H1 (cell line): Measurements from ENCODE around the gene SMARCA2. TPM values are rescaled to one million over a fixed set of nuclear protein-coding genes. Genes with fewer than 3 reads are reported as not detected.
A peak's percentile ranks its signal among the peaks of the same experiment; 100 is the strongest.

Experiments
- CTCF ChIA-PET: fragments of 300-600 bp; sonication (Branson Sonifier 250); formaldehyde crosslinking; loops from one replicate; lab custom pipeline; 2021; ENCODE audit not compliant: partially characterized antibody; lab: Charles Lee
- POLR2A ChIA-PET: fragments of 300-600 bp; sonication (Branson Sonifier 250); formaldehyde crosslinking; loops from one replicate; lab custom pipeline; 2021; ENCODE audit warnings: inconsistent platforms; ENCODE audit not compliant: partially characterized antibody; lab: Charles Lee
- DNase-seq, 2 experiments: peaks; one replicate each; pipeline versions ENCODE4 v3.0.0 to v3.0.0-alpha.2; 2010 to 2022; ENCODE audit warnings: low spot score in 2 of 2, low read depth in 1 of 2, mixed read lengths in 1 of 2
- FAIRE-seq: peaks from 2 replicates; lab custom pipeline; 2011; peaks lifted over from hg19 to GRCh38; lab: Jason Lieb, UNC
- H2AFZ ChIP-seq: 2 replicates; pipeline ENCODE4 v1.8.1; 2012; ENCODE audit warnings: low read length, inconsistent platforms
- H2AK5ac ChIP-seq: 2 replicates; pipeline ENCODE4 v1.6.1; 2013; ENCODE audit warnings: low read depth, low read length
- H2BK120ac ChIP-seq: replicated peaks from 2 replicates; pipeline ENCODE3; 2013; ENCODE audit warnings: low read depth, low read length, inconsistent platforms
- H2BK12ac ChIP-seq: 2 replicates; pipeline ENCODE4 v1.6.1; 2013; ENCODE audit warnings: low read depth, low read length
- H2BK15ac ChIP-seq: 2 replicates; pipeline ENCODE4 v1.6.1; 2013; ENCODE audit warnings: low read length
- H2BK20ac ChIP-seq: 2 replicates; pipeline ENCODE4 v1.6.1; 2013; ENCODE audit warnings: low read length
- H2BK5ac ChIP-seq: 2 replicates; pipeline ENCODE4 v1.6.1; 2013; ENCODE audit warnings: low read depth, low read length
- H3K14ac ChIP-seq: 2 replicates; pipeline ENCODE4 v1.6.1; 2013; ENCODE audit warnings: inconsistent platforms; ENCODE audit not compliant: insufficient read length
- H3K18ac ChIP-seq: 2 replicates; pipeline ENCODE4 v1.6.1; 2013; ENCODE audit warnings: low read length; ENCODE audit errors: extremely low read depth
- H3K23ac ChIP-seq: 2 replicates; pipeline ENCODE4 v1.6.1; 2013; ENCODE audit warnings: inconsistent platforms; ENCODE audit not compliant: insufficient read length
- H3K23me2 ChIP-seq: 2 replicates; pipeline ENCODE4 v1.6.1; 2013; ENCODE audit warnings: low read depth, low read length
- H3K27ac ChIP-seq: 2 replicates; pipeline ENCODE4 v1.6.1; 2011; ENCODE audit warnings: low read depth, low read length, inconsistent platforms
- H3K27me3 ChIP-seq, 4 experiments: replicated peaks in 1 of 4; 1 replicate in 1 of 4; 2 replicates in 3 of 4; pipeline versions ENCODE4 v1.6.1 to v1.8.1; 2011 to 2013; ENCODE audit warnings: low read length in 3 of 4, mild to moderate bottlenecking in 3 of 4, inconsistent platforms in 2 of 4, mixed read lengths in 2 of 4, moderate library complexity in 1 of 4; ENCODE audit not compliant: control insufficient read depth in 3 of 4, insufficient read depth in 3 of 4; ENCODE audit errors: extremely low read depth in 1 of 4
- H3K36me3 ChIP-seq, 4 experiments: 2 replicates each; pipeline versions ENCODE4 v1.6.1 to v1.8.1; 2011 to 2013; ENCODE audit warnings: mild to moderate bottlenecking in 4 of 4, low read length in 3 of 4, moderate library complexity in 2 of 4, control low read depth in 1 of 4, inconsistent platforms in 1 of 4; ENCODE audit not compliant: insufficient read depth in 4 of 4, control insufficient read depth in 2 of 4
- H3K4ac ChIP-seq: replicated peaks from 2 replicates; pipeline ENCODE3; 2013; ENCODE audit warnings: low read length, low read depth, mixed read lengths, inconsistent platforms; ENCODE audit not compliant: insufficient read length
- H3K4me1 ChIP-seq, 4 experiments: replicated peaks in 1 of 4; 1 replicate in 1 of 4; 2 replicates in 3 of 4; pipeline versions ENCODE4 v1.6.1 to v1.8.1; 2011 to 2013; ENCODE audit warnings: low read length in 3 of 4, inconsistent platforms in 2 of 4, mixed read lengths in 1 of 4; ENCODE audit not compliant: insufficient read depth in 4 of 4, control insufficient read depth in 3 of 4
- H3K4me2 ChIP-seq, 2 experiments: 2 replicates each; pipeline versions ENCODE4 v1.6.1 to v1.8.1; 2011 to 2013; ENCODE audit warnings: low read depth in 2 of 2, low read length in 2 of 2, control low read depth in 1 of 2, inconsistent platforms in 1 of 2, mild to moderate bottlenecking in 1 of 2; ENCODE audit not compliant: insufficient read depth in 1 of 2
- H3K4me3 ChIP-seq, 4 experiments: fragments of 200-600, 300-600 bp in 1 of 4; sonication (generic), shearing (Covaris generic), sonication (Bioruptor Twin) in 1 of 4; 2 replicates each; pipeline versions ENCODE4 v1.5.1 to v1.8.1; 2011 to 2016; ENCODE audit warnings: low read length in 4 of 4, low read depth in 3 of 4, control low read depth in 2 of 4, inconsistent platforms in 2 of 4, mild to moderate bottlenecking in 2 of 4, mixed read lengths in 1 of 4, moderate library complexity in 1 of 4; ENCODE audit not compliant: insufficient read depth in 2 of 4; ENCODE audit errors: extremely low read depth in 1 of 4
- H3K56ac ChIP-seq: replicated peaks from 2 replicates; pipeline ENCODE3; 2013; ENCODE audit warnings: low read depth, mild to moderate bottlenecking, mixed read lengths, low read length, inconsistent platforms; ENCODE audit not compliant: insufficient read length
- H3K79me1 ChIP-seq: 2 replicates; pipeline ENCODE4 v1.6.1; 2013; ENCODE audit warnings: low read depth, low read length, control low read depth
- H3K79me2 ChIP-seq, 2 experiments: 2 replicates each; pipeline versions ENCODE4 v1.6.1 to v1.8.1; 2012 to 2013; ENCODE audit warnings: low read length in 2 of 2, mild to moderate bottlenecking in 2 of 2, inconsistent platforms in 1 of 2; ENCODE audit not compliant: insufficient read depth in 2 of 2, control insufficient read depth in 1 of 2
- H3K9ac ChIP-seq, 4 experiments: replicated peaks in 1 of 4; 1 replicate in 1 of 4; 2 replicates in 3 of 4; pipeline versions ENCODE4 v1.6.1 to v1.8.1; 2011 to 2013; ENCODE audit warnings: low read depth in 3 of 4, low read length in 3 of 4, control low read depth in 2 of 4, mild to moderate bottlenecking in 2 of 4, moderate library complexity in 2 of 4, inconsistent platforms in 1 of 4; ENCODE audit errors: extremely low read depth in 1 of 4
- H3K9me3 ChIP-seq, 2 experiments: 2 replicates each; pipeline versions ENCODE4 v1.6.1 to v1.8.1; 2012 to 2013; ENCODE audit warnings: mild to moderate bottlenecking in 2 of 2, moderate library complexity in 2 of 2, control low read depth in 1 of 2, inconsistent platforms in 1 of 2, low read depth in 1 of 2, low read length in 1 of 2, mixed read lengths in 1 of 2; ENCODE audit not compliant: insufficient read depth in 2 of 2
- H4K20me1 ChIP-seq, 2 experiments: replicated peaks in 1 of 2; 2 replicates each; pipeline versions ENCODE3 to v1.8.1; 2011 to 2013; ENCODE audit warnings: inconsistent platforms in 2 of 2, low read length in 2 of 2, mild to moderate bottlenecking in 1 of 2; ENCODE audit not compliant: insufficient read depth in 2 of 2, control insufficient read depth in 1 of 2
- H4K5ac ChIP-seq: 2 replicates; pipeline ENCODE4 v1.6.1; 2013; ENCODE audit warnings: low read length, low read depth, mixed read lengths, inconsistent platforms; ENCODE audit not compliant: insufficient read length
- H4K8ac ChIP-seq: 2 replicates; pipeline ENCODE4 v1.8.0; 2013; ENCODE audit warnings: mild to moderate bottlenecking, moderate library complexity, low read length, inconsistent platforms; ENCODE audit not compliant: insufficient read depth; ENCODE audit errors: extremely low read depth
- H4K91ac ChIP-seq: replicated peaks from 2 replicates; pipeline ENCODE3; 2013; ENCODE audit warnings: low read length, mixed read lengths, inconsistent platforms; ENCODE audit not compliant: insufficient read length
- BACH1 ChIP-seq: IDR thresholded peaks from 2 replicates; pipeline ENCODE4 v1.6.1; 2012; ENCODE audit warnings: low read length, improper control_type of control experiment
- JUN ChIP-seq: IDR thresholded peaks from 2 replicates; pipeline ENCODE4 v1.6.1; 2011; ENCODE audit warnings: low read depth, mild to moderate bottlenecking, improper control_type of control experiment, low read length
- SRF ChIP-seq: IDR thresholded peaks from 2 replicates; pipeline ENCODE4 v1.6.1; 2011; ENCODE audit warnings: mild to moderate bottlenecking, low read depth, low read length, moderate library complexity
- TAF7 ChIP-seq: optimal IDR thresholded peaks from 2 replicates; pipeline ENCODE3; 2011; ENCODE audit warnings: low read depth, mild to moderate bottlenecking, inconsistent platforms, low read length, moderate library complexity, borderline replicate concordance
- TCF12 ChIP-seq: IDR thresholded peaks from 2 replicates; pipeline ENCODE4 v1.6.1; 2011; ENCODE audit warnings: low read depth, mild to moderate bottlenecking, low read length
- ZNF274 ChIP-seq: IDR thresholded peaks from 2 replicates; pipeline ENCODE4 v1.7.0; 2012; ENCODE audit warnings: low read length, borderline replicate concordance; ENCODE audit errors: extremely low read depth
- WGBS, 2 experiments: shearing (Covaris generic) in 1 of 2; methylation state at CpG; one replicate each; pipeline versions ENCODE4 v1.1.6 to v1.1.7; 2013 to 2015; ENCODE audit warnings: low lambda C conversion rate in 2 of 2, mixed read lengths in 2 of 2, inconsistent platforms in 1 of 2, low coverage in 1 of 2, missing lambda C conversion rate in 1 of 2; ENCODE audit not compliant: insufficient replicate concordance in 2 of 2, insufficient coverage in 1 of 2, insufficient read length in 1 of 2; ENCODE audit errors: extremely low coverage in 1 of 2, missing lambda C conversion rate in 1 of 2; 5-methylcytosine and 5-hydroxymethylcytosine counted together
- polyA plus RNA-seq, 7 experiments: library from polyadenylated mRNA; depleted of rRNA in 3 of 7; stranded (reverse) in 5 of 7; unstranded in 2 of 7; fragments of >200 nt in 5 of 7; fragments of 200-250 nt in 2 of 7; gene quantifications; 1 replicate in 5 of 7; 2 replicates in 1 of 7; 4 replicates in 1 of 7; pipeline versions ENCODE4 v1.2.1 to v1.2.3, GENCODE V29; 2011 to 2013; ENCODE audit warnings: missing spikeins in 2 of 7, mixed read lengths in 2 of 7
- total RNA-seq: library from RNA; stranded (reverse); fragmentation: NEBNext Ultra II Directional; extraction: Animal tissue kit (Norgen Biotek cat#: 25700); gene quantifications from 2 replicates; pipeline ENCODE4 v1.2.1, GENCODE V29; 2021

SMARCA2 gene
- total and polyA plus RNA-seq, 2 of the 8 experiments (the other 6 are each of a cell fraction or from before 2014, with no cell fraction given): 6.3 to 21.7 TPM

- Histone ChIP-seq H3K56ac (peak overlapping the region; percentile 57), H3K79me1 (no peaks in the 10 kb centered on the region), H3K36me3 (no peaks in the 10 kb centered on the region), H4K8ac (0 out of 2 replicates have a peak overlapping the region, but pooled peaks have one; percentile 69), H2AK5ac (peak overlapping the region; percentile 85; the same call in 1 of the 2 replicates), H4K91ac (peak overlapping the region; percentile 90), H3K4me2 (peak overlapping the region; percentile 50 to 67; a peak in 3 of 4 replicates), H3K18ac (peak overlapping the region; percentile 79), H3K4me1 (peaks cover 2 to 18% (median 16%) of the 10 kb centered on the region in 4 experiments), H2BK15ac (no peak overlapping the region), H3K9me3 (no peaks in the 10 kb centered on the region), H4K5ac (peak overlapping the region; percentile 52), H2BK12ac (peak overlapping the region; percentile 93), H3K9ac (peak overlapping the region in 1 of 4 experiments; percentile 48; a peak in 1 of 7 replicates), H3K27ac (peak overlapping the region; percentile 58; the same call in 1 of the 2 replicates), H4K20me1 (no peaks in the 10 kb centered on the region), H2BK5ac (peak overlapping the region; percentile 93), H2BK120ac (peak overlapping the region; percentile 95), H3K23ac (no peak overlapping the region), H2BK20ac (peak overlapping the region; percentile 99), H2AFZ (peak overlapping the region; percentile 81), H3K27me3 (no peaks in the 10 kb centered on the region), H3K4ac (peak overlapping the region; percentile 75), H3K14ac (no peak overlapping the region), H3K4me3 (peak overlapping the region in 1 of 4 experiments; percentile 50; a peak in 1 of 8 replicates), H3K23me2 (no peaks in the 10 kb centered on the region), H3K79me2 (no peaks in the 10 kb centered on the region)
- FAIRE-seq: peak; percentile 52
- POLR2A ChIA-PET: interaction anchor here (1.2 to 2.4 kb wide), 3 partner anchors 24 to 297 kb away, joined by 4 to 6 read pairs (median 5); no protein-coding TSS in a partner anchor
- CTCF ChIA-PET: interaction anchor here (0.6 to 1.9 kb wide), 5 partner anchors 11 to 534 kb away, joined by 3 to 6 read pairs (median 3); no protein-coding TSS in a partner anchor
- no peak for DNase-seq
- WGBS, 2 experiments: 42% methylated on average over 20 of the region's 20 CpGs; no CpG with 5 or more reads in 1 of the 2 experiments
- TF ChIP-seq JUN (no peak), ZNF274 (no peak), TCF12 (no peak), SRF (no peak), BACH1 (no peak), TAF7 (no peak)
These were observed 142.3 kb downstream of the SMARCA2 start for GRCh38 chr9:2157277-2158110.
